Ovary (tissue), 9 donors: ENCODE measurements around the gene FAM184A. TPM values are rescaled to one million over a fixed set of nuclear protein-coding genes. Genes with fewer than 3 reads are reported as not detected.
"Not testable (repeated sequence)": the region's sequence is repeated elsewhere in the genome, so short reads cannot be mapped to it uniquely, and the experiment has no call there.

Experiments used
- DNase-seq, 5 donors: peaks; one replicate each; pipeline ENCODE4 v3.0.0-alpha.2; 2019 to 2020
- H3K27ac ChIP-seq, 2 donors: fragments of 200-600 bp; one replicate each; pipeline versions ENCODE4 v1.5.1 to v1.8.0; 2019 to 2022
- H3K27me3 ChIP-seq: fragments of 200-600 bp; one replicate; pipeline ENCODE4 v1.8.0; 2022
- H3K36me3 ChIP-seq: fragments of 200-600 bp; sonication (generic); one replicate; pipeline ENCODE4 v1.5.1; 2019
- H3K4me1 ChIP-seq: one replicate; pipeline ENCODE4 v1.8.1; 2013; ENCODE audit warnings: mild to moderate bottlenecking, moderate library complexity; ENCODE audit not compliant: insufficient read depth
- H3K4me3 ChIP-seq: fragments of 200-600 bp; sonication (generic); one replicate; pipeline ENCODE4 v1.5.1; 2017
- H3K9me3 ChIP-seq, 2 donors: fragments of 200-600 bp in 1 of 2; sonication (generic) in 1 of 2; one replicate each; pipeline versions ENCODE4 v1.5.1 to v1.8.1; 2013 to 2019; ENCODE audit warnings: mild to moderate bottlenecking in 1 of 2, moderate library complexity in 1 of 2
- EP300 ChIP-seq: sonication (generic); formaldehyde crosslinking; IDR thresholded peaks from one replicate; pipeline ENCODE4 v1.6.1; 2017; ENCODE audit warnings: antibody characterized with exemption
- POLR2A ChIP-seq: fragments of 450-650 bp; IDR thresholded peaks from one replicate; pipeline ENCODE4 v1.6.1; 2017; ENCODE audit warnings: antibody characterized with exemption, mild to moderate bottlenecking, moderate library complexity
- WGBS, 3 donors: extraction: QIAGEN DNeasy Blood & Tissue Kit in 1 of 3; methylation state at CpG; one replicate each; pipeline versions ENCODE4 v1.1.5 to v1.1.7; 2013 to 2017; 5-methylcytosine and 5-hydroxymethylcytosine counted together
- intact Hi-C, 4 donors: fragments of 100-400 bp; cut with DNase I; formaldehyde crosslinking; loops; one replicate each; pipeline versions ENCODE4 v1.11.0 to v1.15.1; 2022 to 2023
- polyA plus RNA-seq, 2 donors: library from polyadenylated mRNA; stranded (reverse); fragments of 200-250 nt in 1 of 2; fragments of 350-450 nt in 1 of 2; fragmentation: Illumina TruSeq in 1 of 2; extraction: RNeasy Lipid Tissue Mini Kit (QIAGEN cat#74804) in 1 of 2; gene quantifications; one replicate each; pipeline ENCODE4 v1.2.3, GENCODE V29; 2013 to 2014
- total RNA-seq, 7 donors: library from RNA; depleted of rRNA in 2 of 7; stranded (reverse); fragments of >200 nt in 2 of 7; fragmentation: NEBNext Ultra II Directional in 3 of 7; extraction: Animal tissue kit (Norgen Biotek cat#: 25700) in 3 of 7; gene quantifications; one replicate each; pipeline versions ENCODE4 v1.1.0 to v1.2.4, GENCODE V29; 2016 to 2023
- TF ChIP-seq, protein P1 (sequence below), 3 donors: fragments of 450-650 bp in 2 of 3; fragments of 200-600 bp in 1 of 3; IDR thresholded peaks; one replicate each; pipeline versions ENCODE4 v1.5.1 to v1.8.0; 2016 to 2022; ENCODE audit warnings: antibody characterized with exemption in 3 of 3, mild to moderate bottlenecking in 1 of 3
- donor health status: DM: no; HTN: no; CAD: no; lungs with moderate emphysema.
- donor health status: DM: no; HTN: no; CAD: no.
- donor health status: Bipolar disorder and iron deficiency.
- donor health status: DM: yes; HTN: yes; CAD: no.
- donor health status: DM: no; HTN: no; CAD: no.
- donor health status: DM: yes; HTN: yes; CAD: no.

The FAM184A gene
- total and polyA plus RNA-seq, 9 donors = 2.8 to 10.8 (median 6.5) TPM

GRCh38 chr6:119006974-119007373 lies 71.5 kb downstream of the FAM184A start:
- Histone ChIP-seq H3K27ac (no peak overlapping the region), H3K36me3 (no peaks in the 10 kb centered on the region)

DNA sequence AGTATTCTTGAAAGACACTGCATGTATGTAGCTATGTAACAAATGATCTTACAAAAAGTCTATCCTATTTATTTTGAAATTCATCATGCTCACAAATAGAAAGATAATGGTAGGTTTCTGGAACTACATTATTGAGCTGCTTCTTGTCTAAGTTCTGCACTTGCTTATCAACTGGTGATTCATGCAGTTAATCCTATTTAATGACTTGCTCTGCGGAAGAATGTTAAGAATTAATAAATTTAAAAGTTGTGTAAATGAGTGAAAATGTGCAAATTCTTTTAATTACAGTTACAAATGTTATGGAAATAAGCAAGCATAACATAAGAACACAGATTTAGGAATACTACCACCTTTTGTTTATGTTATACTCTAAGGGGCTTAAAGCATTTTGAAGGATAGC lies 76.4 kb downstream of the FAM184A start:
- WGBS, 3 donors = 59 to 68% (median 64%) methylated on average over 1 of the region's 1 CpG
- TF ChIP-seq EP300 = no peak
- TF ChIP-seq POLR2A = no peak
- TF ChIP-seq, protein P1, sequence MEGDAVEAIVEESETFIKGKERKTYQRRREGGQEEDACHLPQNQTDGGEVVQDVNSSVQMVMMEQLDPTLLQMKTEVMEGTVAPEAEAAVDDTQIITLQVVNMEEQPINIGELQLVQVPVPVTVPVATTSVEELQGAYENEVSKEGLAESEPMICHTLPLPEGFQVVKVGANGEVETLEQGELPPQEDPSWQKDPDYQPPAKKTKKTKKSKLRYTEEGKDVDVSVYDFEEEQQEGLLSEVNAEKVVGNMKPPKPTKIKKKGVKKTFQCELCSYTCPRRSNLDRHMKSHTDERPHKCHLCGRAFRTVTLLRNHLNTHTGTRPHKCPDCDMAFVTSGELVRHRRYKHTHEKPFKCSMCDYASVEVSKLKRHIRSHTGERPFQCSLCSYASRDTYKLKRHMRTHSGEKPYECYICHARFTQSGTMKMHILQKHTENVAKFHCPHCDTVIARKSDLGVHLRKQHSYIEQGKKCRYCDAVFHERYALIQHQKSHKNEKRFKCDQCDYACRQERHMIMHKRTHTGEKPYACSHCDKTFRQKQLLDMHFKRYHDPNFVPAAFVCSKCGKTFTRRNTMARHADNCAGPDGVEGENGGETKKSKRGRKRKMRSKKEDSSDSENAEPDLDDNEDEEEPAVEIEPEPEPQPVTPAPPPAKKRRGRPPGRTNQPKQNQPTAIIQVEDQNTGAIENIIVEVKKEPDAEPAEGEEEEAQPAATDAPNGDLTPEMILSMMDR (IDR thresholded peaks at IDR 0.05) = no peak
- Histone ChIP-seq H3K9me3 (no peaks in the 10 kb centered on the region), H3K36me3 (no peaks in the 10 kb centered on the region), H3K27ac (no peak overlapping the region), H3K4me3 (no peak overlapping the region), H3K27me3 (no peaks in the 10 kb centered on the region), H3K4me1 (no peaks in the 10 kb centered on the region)
- DNase-seq = no peak
- intact Hi-C loops = no loop called here

More at GRCh38 chr6:119006974-119007373, 71.5 kb downstream of the FAM184A start:
- Histone ChIP-seq H3K4me3 (no peak overlapping the region), H3K9me3 (no peaks in the 10 kb centered on the region), H3K27me3 (no peaks in the 10 kb centered on the region), H3K4me1 (no peaks in the 10 kb centered on the region)
- intact Hi-C loops = no loop called here
- no peak for TF ChIP-seq POLR2A
- TF ChIP-seq EP300 = no peak
- TF ChIP-seq, protein P1 (IDR thresholded peaks at IDR 0.05) = no peak
- no peak for DNase-seq
- 94 to 96% (median 95%) methylated on average over 2 of the region's 2 CpGs for WGBS, 3 donors

DNA sequence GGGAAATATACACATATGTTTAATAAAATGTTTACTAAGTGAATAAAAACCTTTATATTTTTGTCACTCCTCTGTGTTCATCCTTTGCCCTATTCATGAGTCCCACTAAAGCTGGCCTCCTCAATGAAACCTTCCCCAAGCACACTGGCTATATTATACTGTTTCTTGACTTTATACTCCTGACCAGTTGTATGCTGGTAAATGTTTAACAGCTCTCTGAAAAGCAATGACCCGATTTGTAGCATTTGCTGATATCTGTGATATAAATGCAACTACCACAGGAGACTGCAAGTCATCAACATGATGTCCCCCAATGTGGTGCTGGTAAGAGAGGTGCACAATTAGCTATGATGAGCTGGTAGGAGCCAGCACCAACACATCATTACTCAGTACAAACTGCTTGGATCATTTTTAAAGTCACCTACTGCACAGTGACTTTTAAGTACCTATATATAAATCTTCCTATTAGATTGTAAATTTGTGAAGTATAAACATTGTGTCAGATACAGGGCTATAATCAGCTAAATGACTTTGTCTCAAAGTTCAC lies 78.9 kb downstream of the FAM184A start:
- no peaks in the 10 kb centered on the region for H3K36me3 ChIP-seq
- H3K4me1 ChIP-seq = no peaks in the 10 kb centered on the region
- no peak overlapping the region for H3K4me3 ChIP-seq
- no peaks in the 10 kb centered on the region for H3K9me3 ChIP-seq
- H3K27ac ChIP-seq = no peak overlapping the region
- H3K27me3 ChIP-seq = no peaks in the 10 kb centered on the region
- 81 to 92% (median 91%) methylated on average over 1 of the region's 1 CpG for WGBS, 3 donors
- DNase-seq = no peak
- TF ChIP-seq POLR2A (no peak), EP300 (no peak)
- TF ChIP-seq, protein P1 (IDR thresholded peaks at IDR 0.05) = no peak
- intact Hi-C loops = no loop called here

- H3K9me3 ChIP-seq, H3K36me3 ChIP-seq, H3K4me1 ChIP-seq, H3K27me3 ChIP-seq, intact Hi-C loops, DNase-seq, H3K4me3 ChIP-seq, H3K27ac ChIP-seq: not testable (repeated sequence)
- WGBS, 3 donors = 91 to 95% (median 93%) methylated on average over 3 of the region's 3 CpGs
Measured at GRCh38 chr6:118997426-118997825, 81.0 kb downstream of the FAM184A start.

DNA sequence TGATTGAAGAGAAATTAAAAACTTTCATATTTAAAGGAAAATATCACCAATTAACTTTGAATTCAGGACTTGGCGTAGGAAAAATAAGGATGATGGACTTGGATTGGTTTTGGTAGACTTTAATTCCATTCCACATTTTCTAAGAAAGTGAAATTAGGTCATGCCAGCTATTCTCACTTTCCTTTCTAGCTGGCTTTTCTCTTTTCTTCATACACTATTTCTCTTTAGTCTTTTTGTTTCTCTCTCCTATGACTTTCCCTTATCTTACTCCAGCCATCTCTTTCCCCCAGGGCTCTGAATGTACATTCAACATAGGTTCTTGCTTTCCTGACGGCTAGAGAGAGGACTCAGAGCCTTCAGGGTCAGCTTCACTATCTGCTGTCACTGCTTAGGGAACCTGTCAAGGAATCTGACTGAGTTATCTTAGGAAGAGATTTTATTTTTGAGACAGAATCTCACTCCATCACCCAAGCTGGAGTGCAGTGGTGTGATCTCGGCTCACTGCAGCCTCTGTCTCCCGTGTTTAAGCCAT lies 82.1 kb downstream of the FAM184A start:
- H3K27ac ChIP-seq = no peak overlapping the region
- TF ChIP-seq EP300 (no peak), POLR2A (no peak)
- TF ChIP-seq, protein P1 (IDR thresholded peaks at IDR 0.05) = no peak
- H3K4me1 ChIP-seq = no peaks in the 10 kb centered on the region
- intact Hi-C loops = no loop called here
- no peaks in the 10 kb centered on the region for H3K9me3 ChIP-seq
- H3K4me3 ChIP-seq = no peak overlapping the region
- no peak for DNase-seq
- H3K36me3 ChIP-seq = no peaks in the 10 kb centered on the region
- WGBS, 3 donors = 91 to 96% (median 95%) methylated on average over 4 of the region's 4 CpGs
- H3K27me3 ChIP-seq = no peaks in the 10 kb centered on the region
